ENCODE results near the gene DRC1.

DRC1 gene

GRCh38 chr2:26503231-26503880 is 101.6 kb downstream of the DRC1 start:
- peaks cover 2% of the 10 kb centered on the region for H3K4me1 Mint-ChIP-seq (ENCODE audit: low read depth)
- H3K27me3 Mint-ChIP-seq (ENCODE audit: low read depth) = peaks cover under 1% of the 10 kb centered on the region
- H3K36me3 Mint-ChIP-seq (ENCODE audit: low read depth) = no peaks in the 10 kb centered on the region
- peak overlapping the region; percentile 83 for H3K27ac Mint-ChIP-seq
- no peaks in the 10 kb centered on the region for H3K9me3 Mint-ChIP-seq
- peak overlapping the region; percentile 84 for H3K4me3 Mint-ChIP-seq
- peak; percentile 86 for DNase-seq (ENCODE audit: low spot score)

- Mint-ChIP-seq H3K36me3 (ENCODE audit: low read depth) (no peaks in the 10 kb centered on the region), H3K9me3 (no peaks in the 10 kb centered on the region), H3K4me1 (ENCODE audit: low read depth) (peaks cover 2% of the 10 kb centered on the region), H3K4me3 (peak overlapping the region; percentile 84), H3K27me3 (ENCODE audit: low read depth) (peaks cover 4% of the 10 kb centered on the region), H3K27ac (peak overlapping the region; percentile 83)
- no peak for DNase-seq (ENCODE audit: low spot score)
Observed at GRCh38 chr2:26504002-26504401, 102.3 kb downstream of the DRC1 start.

- Mint-ChIP-seq H3K27ac (no peak overlapping the region), H3K27me3 (ENCODE audit: low read depth) (peaks cover 4% of the 10 kb centered on the region)
Observed at GRCh38 chr2:26506279-26506678, 104.6 kb downstream of the DRC1 start.

More at GRCh38 chr2:26506279-26506678, 104.6 kb downstream of the DRC1 start:
- Mint-ChIP-seq H3K4me1 (ENCODE audit: low read depth) (peaks cover 2% of the 10 kb centered on the region), H3K9me3 (no peaks in the 10 kb centered on the region), H3K4me3 (no peak overlapping the region), H3K36me3 (ENCODE audit: low read depth) (no peaks in the 10 kb centered on the region)
- DNase-seq (ENCODE audit: low spot score) = no peak

Data from T-helper 2 cell treated with Interferon-gamma antibody and Interleukin-4, amounts not matched to agents 5 μg/mL and 100 μg/mL, for 36 hours (primary cell).